HG03521 (cell line): ENCODE data around the gene HNRNPH3.
"Not testable (repeated sequence)": the region's sequence is repeated elsewhere in the genome, so short reads cannot be mapped to it uniquely, and the experiment has no call there.

ENCODE experiments used
- ATAC-seq: cut with Tn5 transposase; IDR thresholded peaks from one replicate; pipeline ENCODE4 v1.9.1; 2021; ENCODE audit warnings: mild to moderate bottlenecking, moderate library complexity; ENCODE audit not compliant: unreplicated experiment

HNRNPH3 gene

GRCh38 chr10:68331455-68332258 lies at the start of gene HNRNPH3:
HNRNPH3 (plus strand) TSS chr10:68332064; CDS start chr10:68337222, 5,158 bp downstream.
- peak; percentile 83 for ATAC-seq

- ATAC-seq = no peak
Observed at GRCh38 chr10:68284062-68285001, 47.5 kb upstream of the HNRNPH3 start.

GRCh38 chr10:68288717-68289116 lies 43.1 kb upstream of the HNRNPH3 start:
- ATAC-seq = no peak

GRCh38 chr10:68290736-68291135 lies 41.1 kb upstream of the HNRNPH3 start:
- ATAC-seq = no peak

- ATAC-seq = no peak
Observed at GRCh38 chr10:68296843-68297663, 34.8 kb upstream of the HNRNPH3 start.

- no peak for ATAC-seq
Observed at GRCh38 chr10:68301301-68301700, 30.6 kb upstream of the HNRNPH3 start.

GRCh38 chr10:68301790-68302502 lies 29.9 kb upstream of the HNRNPH3 start:
- ATAC-seq = no peak

- ATAC-seq = no peak
Observed at GRCh38 chr10:68302503-68302823, 29.4 kb upstream of the HNRNPH3 start.

- ATAC-seq = no peak
Observed at GRCh38 chr10:68302871-68303270, 29.0 kb upstream of the HNRNPH3 start.

GRCh38 chr10:68303849-68304412 lies 27.9 kb upstream of the HNRNPH3 start:
- no peak for ATAC-seq

GRCh38 chr10:68305854-68306253 lies 26.0 kb upstream of the HNRNPH3 start:
- no peak for ATAC-seq

GRCh38 chr10:68310531-68310930 lies 21.3 kb upstream of the HNRNPH3 start:
- no peak for ATAC-seq

- not testable (repeated sequence) for ATAC-seq
Observed at GRCh38 chr10:68314930-68315329, 16.9 kb upstream of the HNRNPH3 start.

GRCh38 chr10:68315582-68315981 lies 16.3 kb upstream of the HNRNPH3 start:
- no peak for ATAC-seq

- ATAC-seq = no peak
Observed at GRCh38 chr10:68318331-68319059, 13.4 kb upstream of the HNRNPH3 start.

- ATAC-seq = not testable (repeated sequence)
Observed at GRCh38 chr10:68324396-68324795, 7.5 kb upstream of the HNRNPH3 start.

GRCh38 chr10:68327889-68328786 lies 3.7 kb upstream of the HNRNPH3 start:
- ATAC-seq = no peak

GRCh38 chr10:68329506-68329861 lies 2.4 kb upstream of the HNRNPH3 start:
- ATAC-seq = no peak
